ENCODE results near the gene CLEC2B.

CLEC2B gene

DNA sequence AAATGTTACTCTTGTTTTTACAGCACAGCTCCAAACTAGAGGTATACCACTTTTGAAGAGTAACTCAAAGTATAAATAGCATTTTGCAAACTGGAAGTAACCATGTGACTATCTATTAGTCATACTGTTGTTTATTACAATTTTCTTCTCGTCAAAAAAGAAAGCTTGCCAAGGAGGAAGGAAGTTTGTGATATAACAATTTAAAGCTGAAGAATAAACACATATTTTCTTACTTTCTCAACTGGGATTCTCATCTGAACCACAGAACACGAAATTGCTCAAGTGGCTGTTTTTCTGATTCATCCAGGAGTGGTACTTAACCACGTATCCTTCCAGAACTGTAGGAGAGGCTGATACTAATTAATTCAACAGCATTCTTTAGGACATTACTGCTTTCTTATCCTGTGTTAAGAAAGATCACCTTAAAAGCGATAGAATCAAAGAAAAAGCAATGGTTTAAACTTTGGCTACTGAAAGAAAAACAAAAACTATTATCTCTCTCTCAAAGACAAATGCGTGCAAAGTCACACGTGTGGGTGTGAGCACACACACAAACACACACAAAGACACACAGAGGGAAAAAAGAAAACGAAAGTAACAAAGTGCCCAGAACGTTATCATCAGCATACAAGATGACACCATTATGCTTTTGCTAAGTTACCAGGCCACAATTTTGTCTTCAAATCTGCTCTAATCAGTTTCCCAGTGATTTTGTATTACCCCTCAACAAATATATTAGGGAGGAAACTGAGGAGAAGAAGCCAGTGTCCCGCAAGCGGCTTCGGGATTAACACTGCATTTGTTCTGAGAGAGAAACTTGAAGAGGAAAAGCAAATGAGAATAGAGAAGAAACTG is at the start of gene CLEC2B:
TSS of gene CLEC2B (minus strand) at position 48 of the 855 bp plus-strand sequence.
- H3K36me3 ChIP-seq (ENCODE audit: low read length), result no peaks in the 10 kb centered on the region
- H3K4me3 ChIP-seq (ENCODE audit: insufficient read depth, low read length, poor library complexity, severe bottlenecking), result peak within 1 kb of the TSS; percentile 47
- peak within 1 kb of the TSS; percentile 70 for H3K4me2 ChIP-seq (ENCODE audit: low read depth, low read length, poor library complexity, severe bottlenecking)
- H2AFZ ChIP-seq (ENCODE audit: low read depth, low read length, severe bottlenecking), result peak within 1 kb of the TSS; percentile 93
- no peaks in the 10 kb centered on the region for H3K79me2 ChIP-seq (ENCODE audit: insufficient read depth, low read length)
- TF ChIP-seq, protein P1, sequence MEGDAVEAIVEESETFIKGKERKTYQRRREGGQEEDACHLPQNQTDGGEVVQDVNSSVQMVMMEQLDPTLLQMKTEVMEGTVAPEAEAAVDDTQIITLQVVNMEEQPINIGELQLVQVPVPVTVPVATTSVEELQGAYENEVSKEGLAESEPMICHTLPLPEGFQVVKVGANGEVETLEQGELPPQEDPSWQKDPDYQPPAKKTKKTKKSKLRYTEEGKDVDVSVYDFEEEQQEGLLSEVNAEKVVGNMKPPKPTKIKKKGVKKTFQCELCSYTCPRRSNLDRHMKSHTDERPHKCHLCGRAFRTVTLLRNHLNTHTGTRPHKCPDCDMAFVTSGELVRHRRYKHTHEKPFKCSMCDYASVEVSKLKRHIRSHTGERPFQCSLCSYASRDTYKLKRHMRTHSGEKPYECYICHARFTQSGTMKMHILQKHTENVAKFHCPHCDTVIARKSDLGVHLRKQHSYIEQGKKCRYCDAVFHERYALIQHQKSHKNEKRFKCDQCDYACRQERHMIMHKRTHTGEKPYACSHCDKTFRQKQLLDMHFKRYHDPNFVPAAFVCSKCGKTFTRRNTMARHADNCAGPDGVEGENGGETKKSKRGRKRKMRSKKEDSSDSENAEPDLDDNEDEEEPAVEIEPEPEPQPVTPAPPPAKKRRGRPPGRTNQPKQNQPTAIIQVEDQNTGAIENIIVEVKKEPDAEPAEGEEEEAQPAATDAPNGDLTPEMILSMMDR (IDR thresholded peaks at IDR 0.05; ENCODE audit: insufficient read depth, low read length, poor library complexity, severe bottlenecking), result no peak
- TF ChIP-seq EZH2phosphoT487 (conservative IDR thresholded peaks at IDR 0.05; ENCODE audit: low read length), result no peak
- H3K9ac ChIP-seq (ENCODE audit: low read length), result peak within 1 kb of the TSS; percentile 44
- H3K9me3 ChIP-seq (ENCODE audit: insufficient read depth, low read length), result no peaks in the 10 kb centered on the region
- H3K27ac ChIP-seq (ENCODE audit: low read depth, low read length), result no peak within 1 kb of the TSS
- H4K20me1 ChIP-seq (ENCODE audit: low read depth, low read length), result no peaks in the 10 kb centered on the region
- no peaks in the 10 kb centered on the region for H3F3A ChIP-seq (ENCODE audit: insufficient read depth)
- H3K9me2 ChIP-seq (replicated peaks; ENCODE audit: insufficient read depth, low read length), result no peaks in the 10 kb centered on the region
- no peaks in the 10 kb centered on the region for H3K27me3 ChIP-seq (ENCODE audit: low read length)

DNA sequence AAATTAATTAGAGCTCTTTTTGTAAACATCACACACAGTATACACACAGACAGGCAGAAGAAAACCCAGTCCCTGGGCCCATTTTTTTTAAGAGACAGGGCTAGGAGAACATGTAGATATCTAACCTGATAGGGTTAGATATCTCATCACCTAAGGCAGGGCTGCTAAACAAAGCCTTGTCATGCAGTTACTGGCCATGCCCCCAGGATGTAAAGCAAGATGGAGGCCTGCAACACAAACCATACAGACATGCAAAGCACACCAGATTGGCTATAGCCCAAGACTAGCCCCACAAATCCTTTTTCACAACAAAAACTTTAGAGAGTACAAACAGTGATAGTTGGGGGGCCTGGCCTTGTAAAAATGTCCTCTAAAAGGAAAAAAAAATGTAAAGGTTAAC is 42.6 kb upstream of the CLEC2B start:
- H3K27ac ChIP-seq (ENCODE audit: low read depth, low read length), result no peak overlapping the region
- no peak overlapping the region for H2AFZ ChIP-seq (ENCODE audit: low read depth, low read length, severe bottlenecking)
- no peaks in the 10 kb centered on the region for H3K36me3 ChIP-seq (ENCODE audit: low read length)
- TF ChIP-seq, protein P1 (IDR thresholded peaks at IDR 0.05; ENCODE audit: insufficient read depth, low read length, poor library complexity, severe bottlenecking), result no peak
- no peak for TF ChIP-seq EZH2phosphoT487 (conservative IDR thresholded peaks at IDR 0.05; ENCODE audit: low read length)
- H4K20me1 ChIP-seq (ENCODE audit: low read depth, low read length), result no peaks in the 10 kb centered on the region
- no peaks in the 10 kb centered on the region for H3K9me2 ChIP-seq (replicated peaks; ENCODE audit: insufficient read depth, low read length)
- H3K4me2 ChIP-seq (ENCODE audit: low read depth, low read length, poor library complexity, severe bottlenecking), result no peak overlapping the region
- H3K9ac ChIP-seq (ENCODE audit: low read length), result no peak overlapping the region
- H3K4me3 ChIP-seq (ENCODE audit: insufficient read depth, low read length, poor library complexity, severe bottlenecking), result no peak overlapping the region
- H3K27me3 ChIP-seq (ENCODE audit: low read length), result no peaks in the 10 kb centered on the region
- H3K9me3 ChIP-seq (ENCODE audit: insufficient read depth, low read length), result no peaks in the 10 kb centered on the region
- no peaks in the 10 kb centered on the region for H3F3A ChIP-seq (ENCODE audit: insufficient read depth)
- no peaks in the 10 kb centered on the region for H3K79me2 ChIP-seq (ENCODE audit: insufficient read depth, low read length)

DNA sequence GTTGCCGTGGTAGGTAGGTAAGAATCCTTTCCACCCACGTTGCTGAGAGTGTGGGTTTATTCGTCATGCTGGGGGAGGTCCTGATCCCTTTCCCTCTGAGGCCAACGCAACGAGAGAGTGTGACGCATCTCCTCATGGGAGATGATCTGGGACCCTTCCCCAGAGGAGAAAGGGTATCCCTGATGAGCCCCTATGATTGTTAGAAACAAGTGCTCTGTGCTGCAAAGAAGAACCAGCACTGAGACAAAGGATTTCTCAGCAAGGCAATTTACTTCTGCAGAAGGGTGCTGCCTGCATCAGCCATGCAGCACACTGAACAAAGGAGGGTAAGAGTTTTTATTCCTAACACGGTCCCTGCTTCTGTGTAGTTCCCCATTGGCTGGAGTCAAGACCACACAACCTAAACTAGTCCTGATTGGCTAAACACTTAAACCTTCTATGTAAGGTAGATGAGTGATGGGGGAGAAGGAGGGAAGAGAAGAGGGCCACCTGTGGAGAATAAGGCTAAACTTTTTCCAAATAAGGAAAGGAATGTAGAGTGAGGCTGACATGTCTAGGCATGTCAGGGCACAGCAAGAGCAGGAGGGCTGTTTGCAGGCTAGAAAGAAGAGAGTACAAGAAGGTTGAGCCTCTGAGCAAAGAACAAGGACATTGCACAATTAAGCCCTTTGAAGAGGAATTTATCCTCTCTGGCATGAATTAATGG is 41.7 kb upstream of the CLEC2B start:
- Histone ChIP-seq H3K4me2 (ENCODE audit: low read depth, low read length, poor library complexity, severe bottlenecking) (no peak overlapping the region), H3F3A (ENCODE audit: insufficient read depth) (no peaks in the 10 kb centered on the region)
- no peak for TF ChIP-seq EZH2phosphoT487 (conservative IDR thresholded peaks at IDR 0.05; ENCODE audit: low read length)
- TF ChIP-seq, protein P1 (IDR thresholded peaks at IDR 0.05; ENCODE audit: insufficient read depth, low read length, poor library complexity, severe bottlenecking), result no peak

More for the DNA sequence above, 41.7 kb upstream of the CLEC2B start:
- Histone ChIP-seq H3K27ac (ENCODE audit: low read depth, low read length) (no peak overlapping the region), H3K79me2 (ENCODE audit: insufficient read depth, low read length) (no peaks in the 10 kb centered on the region), H3K9me2 (replicated peaks; ENCODE audit: insufficient read depth, low read length) (no peaks in the 10 kb centered on the region), H3K4me3 (ENCODE audit: insufficient read depth, low read length, poor library complexity, severe bottlenecking) (no peak overlapping the region), H3K36me3 (ENCODE audit: low read length) (no peaks in the 10 kb centered on the region), H3K27me3 (ENCODE audit: low read length) (no peaks in the 10 kb centered on the region), H3K9ac (ENCODE audit: low read length) (no peak overlapping the region), H4K20me1 (ENCODE audit: low read depth, low read length) (no peaks in the 10 kb centered on the region), H2AFZ (ENCODE audit: low read depth, low read length, severe bottlenecking) (no peak overlapping the region), H3K9me3 (ENCODE audit: insufficient read depth, low read length) (no peaks in the 10 kb centered on the region)

Measured in SU-DHL-6 (cell line).